ENCODE data around the gene ZNF423.

The ZNF423 gene

DNA sequence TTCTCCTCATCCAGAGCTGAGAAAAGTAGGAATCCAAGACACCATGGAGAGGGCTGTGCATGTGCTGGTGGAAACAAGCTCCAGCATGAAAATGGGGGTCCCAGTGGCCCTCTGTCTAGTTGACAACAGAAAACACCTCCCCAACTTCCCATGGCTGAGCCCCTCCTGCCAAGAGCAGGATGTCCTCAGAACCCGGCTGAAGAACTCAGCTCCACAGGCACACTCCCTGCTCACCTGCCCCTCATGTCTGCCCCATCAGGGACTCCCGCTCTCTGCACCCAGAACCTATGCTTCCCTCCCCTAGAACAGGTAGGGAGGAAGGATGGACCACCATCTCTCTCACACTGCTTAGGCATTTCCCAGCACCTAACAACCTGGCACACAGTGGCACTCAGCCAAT lies 315.1 kb downstream of the ZNF423 start:
- no peak overlapping the region for H3K9ac ChIP-seq (ENCODE audit: low read depth, low read length)
- H3K27me3 ChIP-seq (ENCODE audit: control insufficient read depth, insufficient read depth, low read length), result peaks cover 40% of the 10 kb centered on the region
- no peak overlapping the region for H3K4me3 ChIP-seq (ENCODE audit: low read length)
- H3K9me3 ChIP-seq (replicated peaks; ENCODE audit: low read length), result no peaks in the 10 kb centered on the region
- no peaks in the 10 kb centered on the region for H3K4me1 ChIP-seq (ENCODE audit: control insufficient read depth, insufficient read depth, low read length)
- no peak overlapping the region for H3K4me2 ChIP-seq (ENCODE audit: low read length)
- no peaks in the 10 kb centered on the region for H3K36me3 ChIP-seq (ENCODE audit: insufficient read depth, low read length)

DNA sequence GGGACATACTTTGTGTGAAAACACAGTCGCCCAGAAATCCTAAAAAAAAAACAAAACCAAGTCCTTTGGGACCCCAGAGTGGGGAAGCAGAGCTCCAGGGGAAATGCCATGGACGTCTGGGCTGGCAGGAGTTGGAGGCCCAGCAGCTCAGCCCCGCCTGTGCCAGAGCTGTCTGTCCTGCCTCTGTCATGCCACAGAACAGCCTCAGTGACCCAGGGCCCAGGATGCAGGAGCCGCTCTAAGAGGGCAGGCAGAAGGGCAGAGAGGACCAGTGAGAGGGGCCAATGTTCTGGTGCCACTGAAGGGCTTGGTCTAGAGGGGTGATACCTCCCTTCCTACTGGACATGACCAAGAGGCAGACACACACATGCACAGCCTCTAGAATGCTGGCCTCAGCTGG lies 316.2 kb downstream of the ZNF423 start:
- Histone ChIP-seq H3K4me1 (ENCODE audit: control insufficient read depth, insufficient read depth, low read length) (no peaks in the 10 kb centered on the region), H3K9ac (ENCODE audit: low read depth, low read length) (no peak overlapping the region)

DNA sequence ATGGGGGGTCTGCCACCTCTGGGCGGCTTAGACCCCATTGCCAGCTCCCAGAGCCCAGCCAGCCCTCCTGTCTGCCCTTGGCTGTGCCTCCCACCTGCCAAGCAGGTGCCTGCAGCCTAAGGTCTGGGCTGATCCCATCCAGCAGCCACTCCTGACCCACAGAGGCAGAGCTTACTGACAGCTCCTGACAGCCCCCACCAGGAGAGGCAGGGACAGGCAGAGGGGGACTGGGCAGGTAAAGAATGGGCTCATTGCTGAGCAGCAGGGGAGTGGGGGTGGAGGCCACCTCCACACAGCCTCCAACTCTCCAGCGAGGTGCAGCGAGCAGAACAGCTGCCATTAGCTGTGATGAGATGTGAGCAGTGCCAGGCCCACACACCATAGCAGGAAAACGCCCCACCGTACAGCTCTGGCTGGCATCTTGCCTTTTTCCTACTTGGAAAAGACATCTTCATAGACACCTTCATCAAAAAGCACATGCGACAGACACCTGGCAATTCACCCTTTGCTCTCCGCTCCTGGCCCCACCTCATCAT lies 317.9 kb downstream of the ZNF423 start:
- Histone ChIP-seq H3K4me3 (ENCODE audit: low read length) (no peak overlapping the region), H3K9me3 (replicated peaks; ENCODE audit: low read length) (no peaks in the 10 kb centered on the region), H3K4me2 (ENCODE audit: low read length) (no peak overlapping the region), H3K9ac (ENCODE audit: low read depth, low read length) (no peak overlapping the region), H3K36me3 (ENCODE audit: insufficient read depth, low read length) (no peaks in the 10 kb centered on the region), H3K4me1 (ENCODE audit: control insufficient read depth, insufficient read depth, low read length) (no peaks in the 10 kb centered on the region), H3K27me3 (ENCODE audit: control insufficient read depth, insufficient read depth, low read length) (peaks cover 14% of the 10 kb centered on the region)

More for the DNA sequence above, 316.2 kb downstream of the ZNF423 start:
- Histone ChIP-seq H3K9me3 (replicated peaks; ENCODE audit: low read length) (no peaks in the 10 kb centered on the region), H3K36me3 (ENCODE audit: insufficient read depth, low read length) (no peaks in the 10 kb centered on the region), H3K4me2 (ENCODE audit: low read length) (no peak overlapping the region), H3K4me3 (ENCODE audit: low read length) (no peak overlapping the region), H3K27me3 (ENCODE audit: control insufficient read depth, insufficient read depth, low read length) (peaks cover 31% of the 10 kb centered on the region)

DNA sequence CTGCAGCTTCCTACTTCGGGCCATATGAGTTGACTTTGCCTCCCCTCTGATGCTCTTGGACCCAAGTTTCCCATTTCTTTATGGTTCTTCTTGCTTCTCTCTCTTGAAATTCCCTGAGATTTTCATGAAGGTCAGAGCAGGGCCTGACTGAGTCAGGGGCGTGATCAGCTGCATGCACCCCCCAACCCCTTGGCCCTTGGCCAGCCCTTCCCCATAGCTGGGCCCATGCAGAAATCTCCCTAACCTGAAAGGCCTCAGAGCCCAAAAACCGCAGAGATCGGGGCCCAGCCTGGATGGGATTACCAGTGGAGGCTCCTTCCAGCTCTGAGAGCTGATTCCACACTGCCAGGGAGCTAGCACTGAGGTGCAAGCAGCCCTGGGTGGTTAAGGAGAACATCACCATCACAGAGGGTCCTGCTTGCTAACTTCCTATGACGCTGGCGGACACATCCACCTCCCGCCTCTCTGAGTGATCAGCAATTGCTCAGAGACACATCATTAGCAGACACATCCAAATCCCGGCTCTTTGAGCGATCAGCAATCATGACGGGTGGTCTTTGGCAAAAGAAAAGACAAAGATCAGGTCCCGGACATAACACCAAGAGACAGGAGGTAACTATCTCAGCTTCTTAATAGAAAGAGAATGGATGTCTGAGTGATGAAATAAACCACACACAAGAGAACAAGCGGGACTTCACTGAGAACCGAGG lies 320.9 kb downstream of the ZNF423 start:
- no peaks in the 10 kb centered on the region for H3K36me3 ChIP-seq (ENCODE audit: insufficient read depth, low read length)
- H3K9ac ChIP-seq (ENCODE audit: low read depth, low read length), result no peak overlapping the region
- H3K4me3 ChIP-seq (ENCODE audit: low read length), result no peak overlapping the region
- no peaks in the 10 kb centered on the region for H3K4me1 ChIP-seq (ENCODE audit: control insufficient read depth, insufficient read depth, low read length)
- H3K9me3 ChIP-seq (replicated peaks; ENCODE audit: low read length), result no peaks in the 10 kb centered on the region
- H3K4me2 ChIP-seq (ENCODE audit: low read length), result no peak overlapping the region
- no peaks in the 10 kb centered on the region for H3K27me3 ChIP-seq (ENCODE audit: control insufficient read depth, insufficient read depth, low read length)

DNA sequence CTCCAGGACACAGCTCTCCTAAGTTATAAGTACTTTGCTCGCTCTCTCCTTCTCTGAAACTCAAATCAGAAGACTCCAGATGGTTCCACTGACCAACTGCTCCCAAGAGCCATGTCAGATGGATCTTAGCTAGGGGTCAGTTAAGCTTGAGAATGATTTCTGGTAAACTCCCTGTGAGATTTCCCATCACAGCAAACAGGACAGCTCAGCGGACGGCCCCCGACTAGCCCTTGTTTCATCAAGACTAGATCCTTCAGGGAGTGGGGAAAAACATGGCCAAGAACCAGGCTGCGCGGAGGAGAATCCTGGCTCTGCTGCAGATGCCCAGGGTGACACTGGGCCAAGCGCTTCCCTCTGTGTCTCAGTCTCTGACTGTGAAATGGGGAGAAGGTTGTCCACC lies 322.5 kb downstream of the ZNF423 start:
- Histone ChIP-seq H3K36me3 (ENCODE audit: insufficient read depth, low read length) (no peaks in the 10 kb centered on the region), H3K9me3 (replicated peaks; ENCODE audit: low read length) (no peaks in the 10 kb centered on the region), H3K4me1 (ENCODE audit: control insufficient read depth, insufficient read depth, low read length) (no peaks in the 10 kb centered on the region), H3K9ac (ENCODE audit: low read depth, low read length) (no peak overlapping the region), H3K4me3 (ENCODE audit: low read length) (no peak overlapping the region), H3K4me2 (ENCODE audit: low read length) (no peak overlapping the region), H3K27me3 (ENCODE audit: control insufficient read depth, insufficient read depth, low read length) (peaks cover 1% of the 10 kb centered on the region)

DNA sequence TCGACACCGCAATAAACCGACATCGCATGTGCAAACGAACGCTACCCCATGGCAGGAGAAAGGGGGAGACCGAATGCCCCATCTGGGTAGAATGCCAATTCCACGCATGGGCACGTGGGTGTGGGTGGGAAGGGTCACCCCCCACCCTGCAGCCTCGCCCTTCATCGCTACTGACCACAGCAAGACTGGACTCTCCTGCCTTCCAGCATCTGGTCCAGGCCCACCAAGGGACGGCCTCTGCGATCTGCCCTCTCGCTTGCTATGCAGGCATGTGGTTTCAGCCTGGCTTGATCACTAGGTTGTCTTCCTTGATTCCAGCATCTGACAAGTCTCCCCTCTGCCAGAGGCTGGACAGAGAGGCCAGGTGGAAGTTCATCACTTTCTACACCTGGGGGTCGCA lies 323.0 kb downstream of the ZNF423 start:
- Histone ChIP-seq H3K9ac (ENCODE audit: low read depth, low read length) (no peak overlapping the region), H3K4me3 (ENCODE audit: low read length) (no peak overlapping the region), H3K4me1 (ENCODE audit: control insufficient read depth, insufficient read depth, low read length) (no peaks in the 10 kb centered on the region), H3K9me3 (replicated peaks; ENCODE audit: low read length) (no peaks in the 10 kb centered on the region), H3K36me3 (ENCODE audit: insufficient read depth, low read length) (no peaks in the 10 kb centered on the region), H3K4me2 (ENCODE audit: low read length) (no peak overlapping the region), H3K27me3 (ENCODE audit: control insufficient read depth, insufficient read depth, low read length) (peaks cover 3% of the 10 kb centered on the region)

DNA sequence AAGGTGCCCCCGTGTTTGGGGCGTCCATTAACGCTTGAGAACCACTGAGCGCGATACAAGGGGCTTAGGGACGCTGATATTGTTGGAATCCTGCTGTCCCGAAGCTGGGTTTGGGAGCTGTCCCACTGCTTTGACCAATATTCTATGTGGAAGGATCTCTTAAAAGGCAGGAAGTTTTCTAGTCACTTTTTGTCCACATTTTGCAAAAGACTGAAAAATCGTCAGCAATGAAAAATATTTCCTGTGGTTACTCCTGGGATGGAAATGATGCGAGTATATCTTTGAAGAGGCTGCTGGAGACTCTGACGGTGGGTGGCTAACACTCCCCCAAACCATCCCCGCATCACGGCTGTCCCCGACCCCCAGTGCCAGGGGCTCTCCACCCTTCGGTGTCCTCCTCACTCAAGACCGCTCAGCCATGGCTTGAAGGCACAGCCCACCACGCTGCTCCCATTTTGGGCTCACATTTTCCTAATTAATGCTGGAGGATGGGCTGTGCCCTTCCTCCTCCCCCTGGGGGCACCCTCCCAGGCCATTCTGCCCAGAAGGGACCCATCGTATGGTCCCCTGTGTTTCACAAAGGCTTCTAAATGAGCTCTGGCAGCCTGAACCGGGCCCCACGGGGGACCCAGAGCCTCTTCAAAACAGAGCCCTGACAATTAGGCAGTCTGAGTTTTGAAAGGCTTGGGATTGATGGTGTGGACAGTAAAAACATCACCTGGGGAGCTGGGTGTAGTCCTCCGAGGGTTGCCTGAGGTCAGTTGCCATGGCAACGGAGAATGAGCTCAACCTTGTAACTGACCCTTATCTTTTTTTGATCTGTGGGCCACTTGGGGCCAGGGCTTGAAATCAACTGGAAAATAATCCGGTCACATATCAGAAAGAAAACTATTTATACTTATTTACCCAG lies 323.7 kb downstream of the ZNF423 start:
- H3K9ac ChIP-seq (ENCODE audit: low read depth, low read length), result no peak overlapping the region
- peaks cover 3% of the 10 kb centered on the region for H3K27me3 ChIP-seq (ENCODE audit: control insufficient read depth, insufficient read depth, low read length)
- no peaks in the 10 kb centered on the region for H3K4me1 ChIP-seq (ENCODE audit: control insufficient read depth, insufficient read depth, low read length)
- H3K4me2 ChIP-seq (ENCODE audit: low read length), result no peak overlapping the region
- H3K4me3 ChIP-seq (ENCODE audit: low read length), result no peak overlapping the region
- H3K36me3 ChIP-seq (ENCODE audit: insufficient read depth, low read length), result no peaks in the 10 kb centered on the region
- no peaks in the 10 kb centered on the region for H3K9me3 ChIP-seq (replicated peaks; ENCODE audit: low read length)

DNA sequence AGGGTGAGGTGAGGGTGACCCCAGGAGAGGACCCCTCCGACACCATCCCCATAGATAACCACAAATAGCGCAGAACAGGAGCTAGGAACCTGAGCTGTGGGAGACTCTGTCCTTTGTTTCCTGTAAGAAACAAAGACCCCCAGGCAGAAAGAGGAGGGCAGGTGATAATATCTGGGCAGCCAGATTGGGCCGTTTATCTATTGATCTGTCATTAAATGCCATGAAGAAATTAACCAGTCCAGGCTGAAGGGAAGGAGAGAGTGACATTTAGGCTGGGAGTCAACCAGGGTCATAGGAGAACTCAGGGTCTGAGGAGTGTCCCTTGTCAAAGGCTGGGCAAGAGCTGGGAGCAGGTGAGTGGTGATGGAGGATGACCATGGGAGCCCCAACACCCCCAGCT lies 324.5 kb downstream of the ZNF423 start:
- Histone ChIP-seq H3K4me1 (ENCODE audit: control insufficient read depth, insufficient read depth, low read length) (no peaks in the 10 kb centered on the region), H3K36me3 (ENCODE audit: insufficient read depth, low read length) (no peaks in the 10 kb centered on the region), H3K27me3 (ENCODE audit: control insufficient read depth, insufficient read depth, low read length) (peaks cover 3% of the 10 kb centered on the region), H3K9me3 (replicated peaks; ENCODE audit: low read length) (no peaks in the 10 kb centered on the region), H3K4me3 (ENCODE audit: low read length) (no peak overlapping the region), H3K9ac (ENCODE audit: low read depth, low read length) (no peak overlapping the region), H3K4me2 (ENCODE audit: low read length) (no peak overlapping the region)

DNA sequence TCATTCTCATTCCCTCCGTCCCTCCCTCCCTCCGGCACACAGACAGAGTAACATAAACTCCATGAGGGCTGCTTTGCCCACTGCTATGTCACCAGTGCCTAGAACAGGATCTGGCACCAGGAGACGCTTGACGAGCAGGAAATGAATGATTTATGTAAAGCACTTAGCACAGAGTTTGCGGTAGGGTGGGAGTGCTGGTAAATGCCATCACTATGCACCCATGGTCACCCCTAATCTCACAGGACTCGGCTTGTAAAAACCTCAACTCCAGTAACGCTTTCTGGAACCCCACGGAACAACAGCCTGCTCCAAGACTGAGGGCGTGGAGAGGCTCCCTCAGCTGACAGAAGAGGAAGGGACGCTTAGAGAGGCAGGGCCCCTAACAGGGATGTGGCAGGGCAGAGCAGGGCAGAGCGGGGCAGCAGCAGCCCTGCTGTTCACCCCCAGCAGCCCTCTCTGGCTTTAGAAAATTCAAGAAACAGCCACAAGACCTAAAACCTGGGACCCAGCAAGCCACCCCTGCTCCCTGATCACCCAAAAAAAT lies 325.4 kb downstream of the ZNF423 start:
- Histone ChIP-seq H3K9me3 (replicated peaks; ENCODE audit: low read length) (no peaks in the 10 kb centered on the region), H3K4me3 (ENCODE audit: low read length) (no peak overlapping the region), H3K9ac (ENCODE audit: low read depth, low read length) (no peak overlapping the region), H3K4me2 (ENCODE audit: low read length) (no peak overlapping the region), H3K36me3 (ENCODE audit: insufficient read depth, low read length) (no peaks in the 10 kb centered on the region), H3K4me1 (ENCODE audit: control insufficient read depth, insufficient read depth, low read length) (no peaks in the 10 kb centered on the region), H3K27me3 (ENCODE audit: control insufficient read depth, insufficient read depth, low read length) (peaks cover 3% of the 10 kb centered on the region)

DNA sequence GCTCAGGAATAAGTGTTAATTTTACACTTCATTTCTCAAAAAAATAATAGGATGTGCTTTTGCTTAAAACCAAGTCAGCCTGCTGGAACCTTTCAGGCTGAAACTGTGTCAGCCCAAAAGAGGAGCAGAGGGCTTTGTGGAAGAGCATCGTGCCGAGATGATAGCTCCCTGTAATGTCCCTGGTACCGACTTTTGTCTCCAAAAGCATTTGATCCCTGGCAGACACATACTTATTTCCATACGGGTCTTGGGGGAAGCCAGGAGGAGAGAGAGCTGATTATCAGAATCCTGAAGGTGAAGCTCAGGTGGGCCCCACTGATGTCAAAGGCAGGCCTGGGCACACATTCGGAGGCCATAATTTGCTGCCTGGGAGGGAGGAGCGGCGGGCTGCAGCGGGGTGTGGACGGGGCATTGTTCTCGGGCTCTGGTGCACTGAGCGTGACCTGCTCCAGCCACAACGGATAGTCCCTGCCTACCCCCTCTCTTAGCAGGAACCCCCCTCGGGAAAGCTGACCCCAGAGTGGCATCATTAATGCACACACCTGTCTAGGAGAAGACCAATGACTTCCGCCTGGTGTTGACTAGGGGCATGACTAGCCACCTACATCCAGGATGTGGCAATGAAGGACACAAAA lies 326.4 kb downstream of the ZNF423 start:
- H3K27me3 ChIP-seq (ENCODE audit: control insufficient read depth, insufficient read depth, low read length), result peaks cover 3% of the 10 kb centered on the region
- no peaks in the 10 kb centered on the region for H3K36me3 ChIP-seq (ENCODE audit: insufficient read depth, low read length)
- H3K4me3 ChIP-seq (ENCODE audit: low read length), result no peak overlapping the region
- no peak overlapping the region for H3K4me2 ChIP-seq (ENCODE audit: low read length)
- no peaks in the 10 kb centered on the region for H3K4me1 ChIP-seq (ENCODE audit: control insufficient read depth, insufficient read depth, low read length)
- no peaks in the 10 kb centered on the region for H3K9me3 ChIP-seq (replicated peaks; ENCODE audit: low read length)
- no peak overlapping the region for H3K9ac ChIP-seq (ENCODE audit: low read depth, low read length)

DNA sequence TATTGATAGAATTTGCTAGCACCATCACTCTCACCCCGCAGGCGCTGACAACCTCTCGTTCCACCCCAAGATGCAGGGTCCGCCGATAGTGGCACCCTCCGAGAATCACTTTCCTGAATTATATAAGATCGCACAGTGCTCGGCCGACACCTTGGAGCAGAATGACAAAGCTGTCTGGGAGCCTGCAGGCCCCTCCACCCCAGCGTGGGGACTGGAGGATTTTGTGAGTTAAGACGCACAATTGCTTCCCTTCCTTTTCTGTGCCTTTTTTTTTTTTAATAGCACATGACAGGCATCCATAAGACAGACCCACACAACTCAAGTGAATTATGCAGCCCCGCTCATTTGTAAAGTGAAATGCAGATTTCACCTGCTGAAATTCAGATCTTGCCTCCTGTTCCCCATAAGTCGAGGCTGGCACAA lies 327.0 kb downstream of the ZNF423 start:
- no peak overlapping the region for H3K4me3 ChIP-seq (ENCODE audit: low read length)
- no peaks in the 10 kb centered on the region for H3K36me3 ChIP-seq (ENCODE audit: insufficient read depth, low read length)
- H3K27me3 ChIP-seq (ENCODE audit: control insufficient read depth, insufficient read depth, low read length), result peaks cover 3% of the 10 kb centered on the region
- no peaks in the 10 kb centered on the region for H3K4me1 ChIP-seq (ENCODE audit: control insufficient read depth, insufficient read depth, low read length)
- H3K4me2 ChIP-seq (ENCODE audit: low read length), result no peak overlapping the region
- H3K9me3 ChIP-seq (replicated peaks; ENCODE audit: low read length), result no peaks in the 10 kb centered on the region
- no peak overlapping the region for H3K9ac ChIP-seq (ENCODE audit: low read depth, low read length)

Data from skeletal muscle satellite cell (primary cell).